ENCODE measurements around the gene ATF6. TPM values are rescaled to one million over a fixed set of nuclear protein-coding genes. Genes with fewer than 3 reads are reported as not detected.

Gene ATF6
- total and polyA plus RNA-seq, 2 of the 4 experiments (the other 2 are of a cell fraction), result 12.2 to 17.6 TPM

GRCh38 chr1:161955606-161956005 lies 189.5 kb downstream of the ATF6 start:
- H3K56ac ChIP-seq (ENCODE audit: extremely low read depth, insufficient read depth, low read length), result no peak overlapping the region
- no peak overlapping the region for H2BK120ac ChIP-seq (ENCODE audit: low read depth, low read length)
- H3K27me3 ChIP-seq (ENCODE audit: control insufficient read depth, insufficient read depth, low read length), result no peaks in the 10 kb centered on the region
- 0 out of 2 replicates have a peak, but pooled peaks cover 3% of the 10 kb centered on the region for H3K9me1 ChIP-seq (ENCODE audit: insufficient read depth, low read length)
- ATAC-seq (ENCODE audit: low read depth) (no peak), DNase-seq (no peak)
- peaks cover 2% of the 10 kb centered on the region; the same call in 1 of the 2 replicates for H3K4me1 ChIP-seq (ENCODE audit: control insufficient read depth, insufficient read depth, low read length)
- H3K4me2 ChIP-seq (ENCODE audit: low read depth, low read length), result no peak overlapping the region
- H2AFZ ChIP-seq (replicated peaks; ENCODE audit: low read length, poor library complexity), result no peak overlapping the region
- H4K8ac ChIP-seq (ENCODE audit: low read depth in 2 of 2, low read length in 2 of 2), result no peak overlapping the region
- TF ChIP-seq FOS (IDR thresholded peaks at IDR 0.05; ENCODE audit: low read depth, low read length) (no peak), POLR2A (IDR thresholded peaks at IDR 0.05; ENCODE audit: low read depth, low read length) (no peak), CHD1 (IDR thresholded peaks at IDR 0.05; ENCODE audit: low read depth, low read length) (no peak), NFE2L2 (IDR thresholded peaks at IDR 0.05; ENCODE audit: low read depth, low read length) (no peak), CEBPB (IDR thresholded peaks at IDR 0.05; ENCODE audit: low read depth, low read length) (no peak), ELK1 (IDR thresholded peaks at IDR 0.05; ENCODE audit: borderline replicate concordance, low read depth, low read length) (no peak)
- no TSS peak for BruUV-seq (replicated peaks)
- dilution Hi-C loops (cut with HindIII; ENCODE audit: low sequenced_read_pairs, unreplicated experiment), result no loop called here
- POLR2A ChIA-PET (ENCODE audit: unreplicated experiment), result interaction anchor here (0.6 kb wide), 1 partner anchor 112 kb away, joined by 4 read pairs; no protein-coding TSS in a partner anchor
- no peak overlapping the region for H2BK5ac ChIP-seq (ENCODE audit: low read depth, low read length, poor library complexity, severe bottlenecking)
- CTCF ChIA-PET, result interaction anchor here (1.1 to 1.5 kb wide), 2 partner anchors 48 to 163 kb away, joined by 3 to 4 read pairs; no protein-coding TSS in a partner anchor
- H2AK5ac ChIP-seq (ENCODE audit: low read depth, low read length), result no peak overlapping the region
- H3K36me3 ChIP-seq (ENCODE audit: control insufficient read depth, insufficient read depth, low read length), result no peaks in the 10 kb centered on the region; the same call in 1 of the 2 replicates
- no peak overlapping the region for H2BK15ac ChIP-seq (ENCODE audit: low read depth, low read length)
- WGBS, 2 experiments (ENCODE audit: extremely low coverage in 2 of 2, insufficient read length in 1 of 2), result no CpG with 5 or more reads among the region's 2 CpGs
- no peak overlapping the region for H2BK20ac ChIP-seq (ENCODE audit: low read depth, low read length)
- no peak overlapping the region for H2AK9ac ChIP-seq (replicated peaks; ENCODE audit: low read depth, low read length, poor library complexity)
- no peak overlapping the region for H3K4me3 ChIP-seq (ENCODE audit: insufficient read depth, low read depth, low read length)
- H3K14ac ChIP-seq (replicated peaks; ENCODE audit: low read depth, low read length), result peak overlapping the region; percentile 35; the same call in 1 of the 2 replicates
- H4K5ac ChIP-seq (ENCODE audit: low read depth, low read length), result no peak overlapping the region
- intact Hi-C loops (cut with micrococcal nuclease), result no loop called here
- no peak overlapping the region for H3K9ac ChIP-seq (ENCODE audit: low read depth, low read length)
- no peaks in the 10 kb centered on the region for H4K20me1 ChIP-seq (ENCODE audit: insufficient read depth, low read length)
- H3K23ac ChIP-seq (ENCODE audit: low read depth, low read length), result no peak overlapping the region
- in situ Hi-C loops (cut with MboI; ENCODE audit: low sequenced_read_pairs), result no loop called here
- no peaks in the 10 kb centered on the region for H3K9me3 ChIP-seq (ENCODE audit: control insufficient read depth, insufficient read depth, low read length)
- no peak overlapping the region; the same call in 1 of the 2 replicates for H4K91ac ChIP-seq (ENCODE audit: insufficient read depth, low read depth, low read length)
- H3K79me1 ChIP-seq (ENCODE audit: low read depth in 1 of 2, low read length in 2 of 2), result 0 out of 4 replicates have a peak, but pooled peaks cover 0 to 3% of the 10 kb centered on the region in 2 experiments
- H3K27ac ChIP-seq (ENCODE audit: insufficient read depth, low read length), result no peak overlapping the region
- no peak overlapping the region for H3K4ac ChIP-seq (ENCODE audit: low read depth, low read length)
- no peak overlapping the region for H3K18ac ChIP-seq (ENCODE audit: low read depth, low read length)
